Activated CD4-positive, alpha-beta T cell treated with anti-CD3 and anti-CD28 coated beads, Interleukin-2, amount 50 U/mL, for 24 hours (primary cell): Measurements from ENCODE around the gene OPN4.

ENCODE experiments used
- DNase-seq, 2 donors: peaks; one replicate each; pipeline ENCODE4 v3.0.0-alpha.2; 2020; ENCODE audit warnings: low read depth in 1 of 2, low spot score in 1 of 2

Gene OPN4

GRCh38 chr10:86715836-86716235 lies 61.5 kb downstream of the OPN4 start:
- DNase-seq: no peak
